HG03045 (cell line): ENCODE data around the gene INPP5A.
"Not testable (repeated sequence)": the region's sequence is repeated elsewhere in the genome, so short reads cannot be mapped to it uniquely, and the experiment has no call there.

Experiments used
- ATAC-seq: cut with Tn5 transposase; IDR thresholded peaks from one replicate; pipeline ENCODE4 v1.9.1; 2021; ENCODE audit warnings: mild to moderate bottlenecking, moderate library complexity; ENCODE audit not compliant: unreplicated experiment

Gene INPP5A

DNA sequence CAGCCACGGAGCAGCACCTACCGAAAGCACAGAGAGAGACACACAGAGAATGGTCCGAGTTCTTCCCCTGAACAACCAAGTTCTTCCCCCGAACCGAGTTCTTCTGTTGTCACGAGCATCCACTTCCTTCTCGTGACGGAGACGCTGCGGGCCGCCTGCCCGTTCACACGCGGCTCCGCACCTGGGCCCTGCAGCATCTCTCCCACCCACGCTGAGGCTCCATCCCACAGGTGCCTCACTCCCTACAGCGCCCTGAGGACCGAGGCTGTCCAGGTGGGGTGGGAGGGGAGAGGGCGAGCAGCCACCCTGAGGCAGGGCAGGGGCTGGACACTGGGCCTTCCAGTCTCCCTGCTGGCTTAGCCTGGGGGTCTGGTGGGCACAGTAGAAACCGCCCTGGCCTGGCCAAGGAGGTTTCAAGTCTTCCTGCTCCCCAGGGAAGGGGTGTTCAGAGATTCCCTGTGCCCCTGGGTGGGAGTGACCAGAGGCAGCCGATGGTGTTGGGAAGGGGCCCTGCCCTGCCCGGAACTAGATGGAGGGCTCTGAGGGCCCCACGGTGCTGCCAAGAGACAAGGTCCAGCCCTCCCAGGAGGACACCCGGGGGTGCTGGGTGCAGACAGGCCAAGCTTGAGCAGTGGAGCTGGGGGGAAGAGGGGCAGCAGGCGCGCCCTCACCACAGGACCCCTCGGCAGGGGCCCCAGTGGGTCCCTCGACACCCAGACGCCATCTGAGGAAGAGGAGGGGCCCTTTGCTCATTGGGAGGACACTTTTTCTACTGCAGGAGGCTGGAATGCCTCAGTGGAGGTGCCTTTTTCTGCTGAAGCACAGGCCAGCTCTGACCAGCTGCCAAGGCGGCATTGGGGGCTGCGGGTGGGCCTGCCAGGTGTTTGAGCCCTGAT lies 253.6 kb downstream of the INPP5A start:
- ATAC-seq: no peak

- ATAC-seq: not testable (repeated sequence)
These were observed 254.5 kb downstream of the INPP5A start for GRCh38 chr10:132792099-132792498.

DNA sequence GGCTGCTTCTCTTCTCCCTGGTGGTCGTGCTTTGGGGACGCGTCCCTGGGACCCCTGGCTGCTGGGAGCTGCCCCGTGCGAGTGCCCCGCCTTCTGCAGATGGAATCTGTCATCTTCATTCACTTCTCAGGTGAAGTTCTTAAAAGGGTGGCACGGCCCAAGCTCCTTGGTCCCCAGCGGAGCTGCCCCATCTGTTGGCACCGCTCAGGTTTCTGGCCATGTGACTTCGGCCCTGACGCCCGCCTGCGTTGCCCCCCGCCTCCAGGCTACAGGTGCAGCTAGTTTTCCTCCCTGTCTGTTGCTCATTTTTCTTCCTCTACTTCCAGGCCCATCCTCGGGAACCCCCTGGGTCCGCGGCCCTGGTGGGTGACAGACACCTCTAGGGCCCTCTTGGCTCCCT lies 255.2 kb downstream of the INPP5A start:
- ATAC-seq: no peak

GRCh38 chr10:132793213-132793612 lies 255.6 kb downstream of the INPP5A start:
- ATAC-seq: no peak

DNA sequence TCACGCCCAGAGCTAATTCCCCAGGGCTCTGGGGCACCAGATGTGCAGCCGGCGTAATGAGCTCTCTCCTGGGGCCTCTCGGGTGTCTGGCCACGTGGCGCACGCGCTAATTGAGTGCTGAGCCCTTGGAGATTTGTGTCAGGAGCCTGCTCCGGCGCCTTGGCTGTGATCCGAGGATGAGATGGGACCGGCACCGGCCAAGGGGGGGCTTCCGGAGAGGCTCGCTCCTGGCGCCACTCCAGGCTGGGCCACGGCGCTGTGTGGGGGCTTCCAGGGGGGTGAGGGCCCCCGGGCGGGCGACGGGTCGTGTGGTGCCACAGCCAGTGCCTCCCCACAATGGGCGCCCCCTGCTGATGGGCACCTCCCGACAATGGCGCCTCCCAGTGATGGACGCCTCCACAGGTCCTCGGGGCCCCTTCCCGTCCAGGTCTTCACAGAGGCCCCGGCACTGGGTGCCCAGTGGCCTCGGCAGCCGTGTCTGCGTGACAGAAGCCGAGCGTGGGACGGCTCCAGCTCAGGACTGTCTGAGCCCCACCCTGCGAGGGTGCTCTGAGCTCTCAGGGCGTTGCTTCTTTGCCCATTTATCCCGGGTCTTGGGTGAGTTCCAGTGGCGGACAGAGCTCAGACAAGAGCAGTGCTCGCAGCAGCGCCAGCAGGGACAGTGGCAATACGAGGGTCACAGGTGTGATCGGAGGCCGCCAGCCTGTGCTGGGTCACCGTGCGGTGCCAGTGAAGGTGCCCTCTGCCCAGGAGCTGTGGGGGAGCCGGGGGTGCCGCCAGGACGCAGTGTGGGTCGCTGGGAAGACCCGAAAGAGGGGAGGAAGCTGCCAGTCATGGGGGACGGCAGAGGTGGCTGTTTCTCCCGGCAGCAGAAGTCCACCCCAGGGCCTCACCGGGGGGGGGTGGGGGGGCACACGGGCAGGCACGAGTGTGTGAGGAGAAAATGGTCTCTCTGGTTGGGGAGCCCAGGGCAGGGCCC lies 256.6 kb downstream of the INPP5A start:
- no peak for ATAC-seq

GRCh38 chr10:132796846-132797245 lies 259.3 kb downstream of the INPP5A start:
- no peak for ATAC-seq

GRCh38 chr10:132797986-132798385 lies 260.4 kb downstream of the INPP5A start:
- ATAC-seq: not testable (repeated sequence)

- ATAC-seq: no peak
These were observed 260.8 kb downstream of the INPP5A start for GRCh38 chr10:132798403-132798802.

- ATAC-seq: no peak
These were observed 261.3 kb downstream of the INPP5A start for GRCh38 chr10:132798876-132799275.

GRCh38 chr10:132799865-132800264 lies 262.3 kb downstream of the INPP5A start:
- no peak for ATAC-seq

GRCh38 chr10:132802048-132802447 lies 264.5 kb downstream of the INPP5A start:
- no peak for ATAC-seq

- no peak for ATAC-seq
These were observed 265.2 kb downstream of the INPP5A start for GRCh38 chr10:132802694-132803320.

GRCh38 chr10:132803416-132804210 lies 266.0 kb downstream of the INPP5A start:
- ATAC-seq: no peak

DNA sequence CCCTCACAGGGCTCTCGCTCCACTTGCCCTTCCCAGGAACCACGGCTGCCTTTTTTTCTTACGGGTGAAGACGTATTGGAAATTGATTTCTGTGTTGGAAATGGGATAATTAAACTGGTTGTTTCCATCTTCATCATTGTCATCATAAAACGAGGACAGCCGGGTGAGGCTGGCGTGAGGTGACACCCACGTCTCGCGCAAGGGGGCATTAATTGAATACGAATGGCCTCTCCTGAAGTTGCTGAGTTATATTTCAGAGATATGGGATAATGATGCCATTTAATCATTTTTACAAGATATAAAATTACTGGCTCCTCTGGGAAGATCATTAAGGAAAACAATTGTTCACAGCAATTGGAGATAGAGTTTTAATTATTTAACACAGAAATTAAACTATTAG lies 266.7 kb downstream of the INPP5A start:
- ATAC-seq: no peak

DNA sequence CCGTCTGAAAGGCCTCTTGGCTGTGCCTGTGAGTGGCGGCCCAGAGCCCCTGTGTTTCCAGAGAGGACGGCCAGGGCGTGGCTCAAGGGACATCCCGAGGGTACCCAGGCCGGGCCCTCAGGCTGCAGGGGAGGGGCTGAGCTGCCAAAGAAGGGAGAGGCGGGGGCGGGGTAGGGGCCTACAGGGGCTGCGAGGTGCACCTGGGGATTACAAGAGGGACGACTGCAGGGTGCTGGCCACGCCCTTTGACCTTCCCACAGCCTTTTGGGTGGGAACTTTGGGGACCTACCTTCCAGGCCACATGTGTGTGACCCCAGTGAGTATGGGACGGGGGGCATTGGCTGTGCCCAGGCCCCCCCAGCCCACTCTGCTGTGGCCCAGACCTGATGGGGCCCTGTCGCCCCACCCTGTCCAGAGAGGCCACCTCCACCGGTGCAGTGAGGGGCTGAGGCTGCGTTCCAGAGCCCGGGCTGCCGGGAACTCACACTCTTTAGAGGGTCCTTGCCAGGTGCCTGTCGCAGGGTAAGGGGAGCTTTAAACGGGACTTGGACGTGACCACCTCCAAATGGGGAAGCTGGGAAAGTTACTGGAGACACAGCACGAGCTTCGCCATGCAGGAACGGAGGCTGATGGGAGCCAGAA lies 267.3 kb downstream of the INPP5A start:
- ATAC-seq: no peak

GRCh38 chr10:132805599-132805998 lies 268.0 kb downstream of the INPP5A start:
- ATAC-seq: no peak

DNA sequence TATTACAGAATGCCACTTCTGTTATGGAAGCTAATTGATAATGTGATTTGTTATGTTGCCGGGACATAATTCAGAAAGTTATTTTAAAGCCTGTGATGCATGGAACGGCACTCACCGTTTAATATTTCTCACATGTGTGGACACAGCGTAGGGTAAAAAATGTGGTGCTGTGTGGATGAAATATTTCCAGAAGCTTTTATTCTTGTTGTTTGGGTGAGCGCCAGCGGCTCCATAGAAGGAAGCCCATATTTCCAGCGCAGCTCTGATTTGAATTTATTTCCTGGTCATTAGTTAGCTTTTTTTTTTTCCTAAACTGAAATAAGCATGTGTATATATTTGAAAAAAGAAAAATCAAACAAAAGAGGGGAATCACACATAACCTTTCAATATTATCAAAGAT lies 268.5 kb downstream of the INPP5A start:
- no peak for ATAC-seq

DNA sequence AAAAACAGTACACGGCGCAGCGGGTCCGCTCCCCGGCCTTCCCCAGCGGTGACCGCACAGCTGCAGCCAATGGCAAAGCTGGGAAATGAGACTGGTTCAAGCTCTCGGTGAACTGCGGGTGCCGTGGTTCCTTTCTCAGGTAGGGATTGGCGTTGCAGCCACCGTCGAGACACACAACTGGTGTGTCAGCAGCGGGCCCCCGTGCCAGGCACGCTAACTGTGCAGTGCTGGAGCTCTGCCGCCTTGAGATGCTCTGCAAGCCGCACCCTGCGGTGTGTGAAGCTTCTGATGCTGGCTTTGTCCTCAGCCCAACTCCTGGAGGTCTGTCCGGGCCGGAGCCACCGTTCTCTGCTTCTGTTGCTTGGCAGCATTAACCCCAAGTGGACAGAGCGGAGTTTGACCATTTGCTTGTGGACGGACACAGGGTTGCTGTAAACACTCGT lies 269.0 kb downstream of the INPP5A start:
- no peak for ATAC-seq

DNA sequence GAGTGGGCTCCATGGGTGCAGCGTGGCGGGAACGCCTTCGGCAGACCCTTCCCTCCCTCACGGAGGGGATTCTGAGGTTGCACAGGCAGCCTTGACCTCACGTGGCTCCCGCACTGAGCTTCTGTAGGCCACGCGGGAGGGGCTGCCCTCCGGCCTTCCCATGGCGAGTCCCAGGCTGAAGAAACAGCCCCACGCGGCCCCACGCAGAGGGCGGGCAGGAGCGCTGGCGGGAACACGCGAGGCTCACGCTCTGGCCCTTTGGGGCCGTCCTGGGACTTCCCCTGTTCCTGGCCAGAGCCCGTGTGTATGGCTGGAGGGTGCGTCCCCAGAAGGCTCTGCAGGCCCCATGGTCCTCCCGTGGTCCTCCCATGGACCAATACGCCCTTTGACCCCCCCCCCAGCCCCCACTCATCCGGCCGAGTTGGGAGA lies 270.0 kb downstream of the INPP5A start:
- ATAC-seq: no peak
